Adrenal gland (tissue), 5 donors: ENCODE data around the gene VASP.

Source experiments
- CTCF ChIP-seq, 6 experiments: fragments of 450-650 bp in 4 of 6; fragments of 200-600 bp in 2 of 6; sonication (generic) in 1 of 6; IDR thresholded peaks; 1 replicate in 5 of 6; 2 replicates in 1 of 6; pipeline versions ENCODE4 v1.5.1 to v1.8.0; 2016 to 2021; ENCODE audit warnings: antibody characterized with exemption in 6 of 6, mild to moderate bottlenecking in 2 of 6, moderate library complexity in 1 of 6
- POLR2A ChIP-seq, 2 donors: fragments of 450-650 bp; IDR thresholded peaks; one replicate each; pipeline ENCODE4 v1.6.1; 2017; ENCODE audit warnings: antibody characterized with exemption in 2 of 2, mild to moderate bottlenecking in 2 of 2, moderate library complexity in 1 of 2
- donor health status: DM: no; HTN: no; CAD: no.

- TF ChIP-seq CTCF (IDR thresholded peaks at IDR 0.05), result no peak
- no peak for TF ChIP-seq POLR2A (IDR thresholded peaks at IDR 0.05)
These were observed 53.4 kb downstream of the VASP start for GRCh38 chr19:45560686-45561085.
